ENCODE results near the gene CHRNA10.

The CHRNA10 gene

GRCh38 chr11:3679077-3679476 is 7.9 kb upstream of the CHRNA10 start:
- Histone ChIP-seq H3K4me3 (no peak overlapping the region), H3K27ac (no peak overlapping the region)
- TF ChIP-seq, protein P1, sequence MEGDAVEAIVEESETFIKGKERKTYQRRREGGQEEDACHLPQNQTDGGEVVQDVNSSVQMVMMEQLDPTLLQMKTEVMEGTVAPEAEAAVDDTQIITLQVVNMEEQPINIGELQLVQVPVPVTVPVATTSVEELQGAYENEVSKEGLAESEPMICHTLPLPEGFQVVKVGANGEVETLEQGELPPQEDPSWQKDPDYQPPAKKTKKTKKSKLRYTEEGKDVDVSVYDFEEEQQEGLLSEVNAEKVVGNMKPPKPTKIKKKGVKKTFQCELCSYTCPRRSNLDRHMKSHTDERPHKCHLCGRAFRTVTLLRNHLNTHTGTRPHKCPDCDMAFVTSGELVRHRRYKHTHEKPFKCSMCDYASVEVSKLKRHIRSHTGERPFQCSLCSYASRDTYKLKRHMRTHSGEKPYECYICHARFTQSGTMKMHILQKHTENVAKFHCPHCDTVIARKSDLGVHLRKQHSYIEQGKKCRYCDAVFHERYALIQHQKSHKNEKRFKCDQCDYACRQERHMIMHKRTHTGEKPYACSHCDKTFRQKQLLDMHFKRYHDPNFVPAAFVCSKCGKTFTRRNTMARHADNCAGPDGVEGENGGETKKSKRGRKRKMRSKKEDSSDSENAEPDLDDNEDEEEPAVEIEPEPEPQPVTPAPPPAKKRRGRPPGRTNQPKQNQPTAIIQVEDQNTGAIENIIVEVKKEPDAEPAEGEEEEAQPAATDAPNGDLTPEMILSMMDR (IDR thresholded peaks at IDR 0.05), result no peak
- DNase-seq (ENCODE audit: low spot score), result no peak

GRCh38 chr11:3675971-3676370 is 4.8 kb upstream of the CHRNA10 start:
- TF ChIP-seq, protein P1 (IDR thresholded peaks at IDR 0.05), result no peak
- Histone ChIP-seq H3K4me3 (no peak overlapping the region), H3K27ac (no peak overlapping the region)
- no peak for DNase-seq (ENCODE audit: low spot score)

GRCh38 chr11:3674189-3674588 is 3.0 kb upstream of the CHRNA10 start:
- TF ChIP-seq, protein P1 (IDR thresholded peaks at IDR 0.05), result no peak
- H3K4me3 ChIP-seq, result no peak overlapping the region
- no peak overlapping the region for H3K27ac ChIP-seq
- no peak for DNase-seq (ENCODE audit: low spot score)

DNA sequence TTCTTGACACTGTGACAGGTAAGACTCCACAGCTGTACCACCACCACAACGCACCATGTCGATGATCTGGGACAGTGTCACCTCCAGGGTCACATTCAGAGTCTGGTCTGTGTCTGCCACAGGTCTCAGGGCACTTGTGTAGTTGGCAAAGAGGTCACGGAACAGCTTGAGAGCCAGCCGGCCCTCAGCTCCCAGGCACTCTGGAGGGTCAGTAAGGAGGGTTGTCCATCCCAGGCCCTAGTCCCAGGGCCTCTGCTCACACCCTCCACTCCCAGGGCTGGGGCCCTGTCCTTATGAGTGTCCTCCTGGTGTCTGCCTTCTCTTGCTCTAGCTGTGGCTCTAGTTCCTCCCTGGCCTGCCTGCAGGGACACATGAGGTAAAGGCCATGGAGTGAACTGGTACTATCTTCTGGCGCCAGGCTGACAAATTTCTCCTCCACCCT is 1.4 kb downstream of the CHRNA10 start:
- Histone ChIP-seq H3K4me3 (no peak overlapping the region), H3K27ac (no peak overlapping the region)
- TF ChIP-seq, protein P1 (IDR thresholded peaks at IDR 0.05), result no peak
- no peak for DNase-seq (ENCODE audit: low spot score)

GRCh38 chr11:3669128-3669527 is 2.1 kb downstream of the CHRNA10 start:
- TF ChIP-seq, protein P1 (IDR thresholded peaks at IDR 0.05), result no peak
- no peak for DNase-seq (ENCODE audit: low spot score)
- H3K27ac ChIP-seq, result no peak overlapping the region
- H3K4me3 ChIP-seq, result no peak overlapping the region

GRCh38 chr11:3667149-3668035 is 3.8 kb downstream of the CHRNA10 start:
- TF ChIP-seq, protein P1 (IDR thresholded peaks at IDR 0.05), result no peak
- Histone ChIP-seq H3K27ac (no peak overlapping the region), H3K4me3 (no peak overlapping the region)
- DNase-seq (ENCODE audit: low spot score), result no peak

DNA sequence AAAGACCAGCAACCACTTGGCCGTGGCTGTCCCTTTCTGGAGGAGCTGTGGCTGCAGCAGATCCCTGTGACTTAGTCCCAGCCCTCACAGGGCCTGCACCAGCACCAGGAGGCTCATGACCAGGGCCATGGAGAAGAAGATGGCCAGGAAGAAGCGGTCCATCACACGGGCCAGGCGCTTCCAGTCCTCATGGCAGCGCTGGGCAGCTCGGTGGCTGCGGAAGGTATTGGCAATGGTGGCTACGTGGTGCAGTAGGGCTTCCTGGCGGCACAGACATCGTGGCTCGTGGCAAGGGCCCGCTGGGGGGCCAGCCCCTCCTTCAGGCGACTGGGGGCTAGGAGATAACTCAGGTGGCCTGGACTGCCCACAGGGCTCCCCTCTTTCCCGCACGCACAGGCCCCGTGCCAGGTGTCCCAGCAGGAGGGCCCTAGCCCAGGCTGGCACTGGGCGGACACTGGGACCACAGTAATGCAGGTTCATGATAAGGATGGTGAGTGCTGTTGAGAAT is 5.1 kb downstream of the CHRNA10 start:
- H3K4me3 ChIP-seq, result no peak overlapping the region
- no peak for DNase-seq (ENCODE audit: low spot score)
- no peak overlapping the region for H3K27ac ChIP-seq
- TF ChIP-seq, protein P1 (IDR thresholded peaks at IDR 0.05), result no peak
